GM21825 (cell line): ENCODE measurements around the gene GRID2.
A peak's percentile ranks its signal among the peaks of the same experiment; 100 is the strongest.
"Not testable (repeated sequence)": the region's sequence is repeated elsewhere in the genome, so short reads cannot be mapped to it uniquely, and the experiment has no call there.

Experiments
- ATAC-seq: cut with Tn5 transposase; IDR thresholded peaks from one replicate; pipeline ENCODE4 v1.9.1; 2021; ENCODE audit warnings: mild to moderate bottlenecking, moderate library complexity; ENCODE audit not compliant: unreplicated experiment

Gene GRID2

DNA sequence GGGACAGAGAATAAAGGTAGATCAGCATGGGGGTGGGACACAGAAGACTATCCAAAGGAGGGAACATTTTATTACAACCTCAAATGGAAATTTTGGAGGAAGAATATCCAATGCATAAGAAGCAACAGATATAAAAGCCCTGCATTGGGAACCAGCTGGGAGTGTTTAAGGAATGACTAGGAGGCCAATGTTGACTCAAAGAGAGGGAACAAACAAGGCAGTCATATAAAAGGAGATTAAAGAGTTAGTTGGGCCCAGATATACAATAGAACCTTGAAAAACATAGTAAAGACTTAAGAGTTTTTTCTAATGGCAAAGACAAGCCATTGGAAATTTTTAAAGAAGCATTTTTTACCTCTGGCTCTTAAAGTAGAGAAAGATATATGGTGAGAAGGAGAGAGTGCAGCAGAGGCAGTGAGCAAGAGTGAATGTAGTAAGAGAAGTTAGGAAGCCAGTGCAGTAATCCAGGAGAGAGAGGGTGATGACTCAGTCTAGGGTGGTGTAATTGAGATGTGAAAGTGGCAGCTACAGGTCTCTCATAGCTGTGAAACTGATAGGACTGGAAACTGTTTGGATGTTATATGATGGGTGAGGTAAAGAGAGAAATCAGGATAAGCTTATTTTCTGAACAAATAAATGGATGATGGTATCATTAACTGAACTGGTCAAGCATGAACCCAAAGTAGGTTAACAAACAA, 1342.6 kb downstream of the GRID2 start:
- ATAC-seq: peak; percentile 57

DNA sequence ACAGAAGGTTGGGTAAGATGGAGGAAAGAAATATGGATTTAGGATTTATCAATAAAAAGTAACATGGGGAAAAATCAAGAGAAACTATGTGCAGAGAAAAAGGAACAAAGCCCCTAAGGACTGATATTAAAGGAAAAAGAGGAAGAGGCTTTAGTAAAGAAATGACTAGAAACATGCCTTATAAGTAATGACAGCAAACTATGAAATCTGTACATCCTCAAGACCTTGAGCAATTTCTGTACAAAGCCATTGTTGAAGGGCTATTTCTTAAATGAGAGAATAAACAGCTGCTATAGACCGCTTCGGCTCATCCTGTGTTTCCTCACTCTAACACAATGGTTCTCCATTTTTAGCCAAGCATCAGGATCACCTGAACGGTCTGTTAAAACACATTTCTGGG, 1344.5 kb downstream of the GRID2 start:
- no peak for ATAC-seq

- ATAC-seq: no peak
Observed at GRCh38 chr4:93649828-93650227, 1346.1 kb downstream of the GRID2 start.

- no peak for ATAC-seq
Observed at GRCh38 chr4:93654211-93654610, 1350.4 kb downstream of the GRID2 start.

- no peak for ATAC-seq
Observed at GRCh38 chr4:93657527-93657926, 1353.8 kb downstream of the GRID2 start.

- ATAC-seq: no peak
Observed at GRCh38 chr4:93658443-93658842, 1354.7 kb downstream of the GRID2 start.

DNA sequence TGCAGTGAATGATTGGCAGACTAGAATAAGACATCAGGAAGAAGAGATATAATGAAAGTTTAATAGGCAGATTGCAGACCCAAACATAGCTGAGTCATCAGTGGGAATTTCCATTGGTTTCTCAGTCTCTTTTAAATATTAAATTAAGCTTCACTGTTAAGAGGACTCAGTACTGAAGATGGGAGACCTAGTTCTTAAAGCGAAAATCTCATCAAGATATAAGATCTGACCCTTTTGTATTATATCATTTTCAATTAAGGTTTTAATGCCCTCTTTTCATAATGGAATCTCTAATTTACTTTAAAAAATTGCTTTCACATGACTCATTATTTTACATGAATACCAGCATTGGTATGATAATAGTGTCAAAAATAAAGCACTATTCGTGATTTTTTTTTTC, 1355.9 kb downstream of the GRID2 start:
- no peak for ATAC-seq

DNA sequence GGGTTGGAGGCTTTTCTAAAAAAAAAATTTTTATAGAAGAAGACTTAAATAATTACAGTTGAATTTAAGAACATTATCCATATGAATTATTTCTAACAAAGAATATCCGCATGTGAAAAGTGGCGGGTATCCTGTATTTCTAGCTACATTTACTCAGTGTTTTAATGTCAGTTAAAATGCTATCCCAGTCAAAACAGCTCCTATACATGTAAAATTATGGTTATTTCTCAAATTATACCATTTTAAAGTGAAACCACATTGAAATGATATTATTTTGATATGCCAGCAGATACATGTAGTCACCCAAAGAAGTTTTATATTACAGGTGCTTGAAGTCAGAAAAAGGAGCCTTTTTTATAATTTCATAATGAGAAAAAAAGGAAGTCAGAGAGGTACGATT, 1356.3 kb downstream of the GRID2 start:
- no peak for ATAC-seq

DNA sequence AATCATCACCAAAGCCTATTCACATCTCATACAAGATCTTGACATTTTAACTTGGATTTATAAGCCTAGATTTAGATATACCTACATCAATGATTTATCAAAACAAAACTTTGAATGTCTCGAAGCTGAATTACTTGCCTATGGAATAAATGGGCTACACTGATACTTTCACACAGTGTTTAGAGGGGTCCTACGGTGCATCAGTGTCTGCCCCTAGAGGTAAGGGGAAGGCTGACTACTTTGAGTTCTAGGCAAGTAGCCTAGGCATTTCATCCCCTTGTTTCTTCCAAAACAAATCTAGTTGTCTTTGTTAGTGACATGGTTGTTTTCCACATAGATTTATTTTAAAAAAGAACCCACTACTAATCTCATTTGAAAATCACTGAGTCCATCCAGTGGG, 1366.7 kb downstream of the GRID2 start:
- no peak for ATAC-seq

DNA sequence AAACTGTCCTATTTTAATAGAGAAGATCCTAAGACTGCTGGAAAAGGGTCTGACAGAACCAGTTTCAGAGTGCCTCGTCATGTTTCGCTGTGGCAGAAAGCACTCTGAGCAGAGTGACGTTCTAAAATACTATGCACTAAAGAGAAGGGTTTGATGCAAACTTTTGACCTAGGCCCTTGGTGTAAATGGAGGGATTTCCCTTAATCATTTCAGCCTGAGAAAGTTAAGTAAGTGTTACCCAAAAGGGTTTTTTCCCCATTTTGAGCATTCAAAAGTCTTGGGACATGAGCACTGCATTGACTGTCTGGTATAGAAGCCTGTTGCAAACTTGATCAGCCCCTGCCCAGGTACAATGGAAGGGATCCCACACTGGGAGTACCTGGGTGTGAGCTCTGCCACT, 1367.3 kb downstream of the GRID2 start:
- no peak for ATAC-seq

GRCh38 chr4:93676937-93677336, 1373.2 kb downstream of the GRID2 start:
- not testable (repeated sequence) for ATAC-seq

GRCh38 chr4:93684571-93684970, 1380.8 kb downstream of the GRID2 start:
- no peak for ATAC-seq

- ATAC-seq: no peak
Observed at GRCh38 chr4:93687304-93687703, 1383.5 kb downstream of the GRID2 start.

DNA sequence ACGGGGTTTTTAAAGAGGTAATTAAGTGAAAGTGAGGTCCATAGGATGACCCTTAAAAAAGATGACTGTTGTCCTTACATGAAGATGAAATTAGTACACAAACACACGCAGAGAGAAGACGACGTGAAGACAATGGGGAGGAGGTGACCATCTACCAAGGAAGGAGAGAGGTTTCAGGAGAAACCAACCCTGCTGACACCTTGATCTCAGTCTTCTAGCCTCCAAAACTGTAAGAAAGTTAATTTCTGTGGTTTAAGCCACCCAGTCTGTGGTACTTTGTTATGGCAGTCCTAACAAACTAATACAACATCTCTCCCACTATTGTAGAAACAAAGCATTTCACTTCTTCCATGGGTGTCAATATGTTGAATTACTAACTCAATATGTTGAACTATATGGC, 1385.2 kb downstream of the GRID2 start:
- ATAC-seq: no peak

DNA sequence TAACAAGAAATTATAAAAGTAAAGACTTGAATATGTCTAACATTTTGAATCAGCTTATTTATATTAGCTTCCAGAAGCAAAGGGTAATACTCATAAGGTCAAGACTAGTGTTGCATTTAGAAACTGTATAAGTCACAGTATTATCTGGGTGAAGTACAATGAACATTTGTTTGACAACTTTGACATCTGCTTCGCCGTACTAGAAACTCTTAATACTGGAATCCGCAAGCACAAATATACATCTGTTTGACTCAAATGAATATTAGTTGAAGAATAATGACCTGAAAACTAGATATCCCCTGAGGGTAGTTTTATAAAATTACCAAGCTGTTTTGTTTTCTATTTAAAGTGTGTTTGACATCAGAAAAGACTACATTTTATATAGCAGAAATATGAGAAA, 1389.4 kb downstream of the GRID2 start:
- no peak for ATAC-seq

GRCh38 chr4:93698686-93699085, 1394.9 kb downstream of the GRID2 start:
- no peak for ATAC-seq

DNA sequence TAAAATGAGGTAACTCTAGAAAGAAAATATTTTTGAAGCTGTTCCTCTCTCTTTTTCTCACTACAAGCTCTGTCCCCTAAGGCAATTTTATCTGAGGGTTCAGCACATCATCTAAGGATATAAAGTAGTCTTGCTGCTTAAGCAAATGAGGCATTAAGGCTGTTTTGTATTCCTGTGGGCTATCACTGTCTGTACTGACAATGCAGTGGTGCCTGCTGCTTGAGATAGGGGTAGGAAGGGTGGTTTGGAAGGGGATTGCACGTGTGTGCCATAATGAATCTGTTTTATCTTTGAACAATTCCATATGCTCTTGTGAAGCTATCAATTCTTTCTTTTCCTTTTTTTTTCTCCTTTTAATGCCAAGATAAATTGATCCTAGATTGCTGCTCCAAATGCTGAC, 1396.8 kb downstream of the GRID2 start:
- ATAC-seq: no peak

GRCh38 chr4:93710101-93710846, 1406.5 kb downstream of the GRID2 start:
- peak; percentile 55 for ATAC-seq

DNA sequence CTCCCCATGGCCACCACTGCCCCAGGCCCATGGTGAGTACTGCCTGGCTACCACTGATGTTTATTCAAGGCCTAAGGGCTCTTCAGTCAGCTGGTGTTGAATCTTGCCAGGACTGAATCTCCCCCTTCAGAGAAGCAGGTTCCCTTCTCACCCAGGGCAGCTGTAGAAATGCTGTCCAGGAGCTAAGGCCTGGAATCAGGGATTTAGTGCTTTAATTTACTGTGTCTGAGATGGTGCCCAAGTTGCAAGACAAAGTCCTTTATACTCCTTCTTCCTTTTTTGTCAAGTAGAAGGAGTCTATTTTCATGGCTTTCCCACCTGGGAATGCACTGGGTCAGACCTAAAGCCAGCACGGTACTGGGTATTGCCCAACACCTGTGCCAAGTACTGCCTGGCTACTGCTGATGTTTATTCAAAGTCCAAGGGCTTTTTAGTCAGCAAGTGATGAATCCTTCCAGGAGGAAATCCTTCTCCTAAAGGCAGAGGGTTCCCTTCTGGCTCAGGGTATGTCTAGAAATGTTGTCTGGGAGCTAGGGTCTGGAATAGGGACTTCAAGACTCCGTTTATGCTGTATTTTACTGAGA, 1407.2 kb downstream of the GRID2 start:
- no peak for ATAC-seq

DNA sequence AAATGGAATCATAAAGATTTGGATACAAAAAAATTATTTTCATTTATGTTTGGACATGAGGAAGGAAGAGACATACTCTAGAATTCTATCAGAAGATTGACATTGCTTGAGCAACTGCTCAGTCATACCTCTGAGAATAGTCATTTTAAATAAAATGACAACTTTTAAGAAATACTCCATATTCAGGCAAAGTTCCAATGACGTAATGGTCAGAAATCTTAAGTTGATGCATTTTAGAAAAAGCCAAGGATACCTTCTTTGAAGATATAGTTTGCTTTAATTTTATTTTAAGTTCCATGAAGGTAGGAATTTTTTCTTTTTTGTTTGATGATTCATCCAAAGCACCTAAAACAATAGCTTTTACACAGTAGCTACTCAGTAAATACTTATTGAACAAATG, 1414.5 kb downstream of the GRID2 start:
- no peak for ATAC-seq

- ATAC-seq: no peak
Observed at GRCh38 chr4:93719552-93719951, 1415.8 kb downstream of the GRID2 start.

- no peak for ATAC-seq
Observed at GRCh38 chr4:93722446-93722845, 1418.7 kb downstream of the GRID2 start.
